Caco-2 (cell line): Measurements from ENCODE around the gene CBFA2T2. TPM values are rescaled to one million over a fixed set of nuclear protein-coding genes. Genes with fewer than 3 reads are reported as not detected.
A peak's percentile ranks its signal among the peaks of the same experiment; 100 is the strongest.

Source experiments
- BruUV-seq: library from RNA; stranded (reverse); fragments of 400-500 nt; replicated peaks from 2 replicates; lab custom pipeline; 2021; lab: Mats Ljungman, UMichigan
- CTCF ChIA-PET: fragments of 300-600 bp; sonication (Branson Sonifier 250); formaldehyde crosslinking; loops from one replicate; lab custom pipeline; 2022; ENCODE audit warnings: antibody characterized with exemption; lab: Charles Lee
- POLR2A ChIA-PET: fragments of 300-600 bp; sonication (Branson Sonifier 250); formaldehyde crosslinking; loops from one replicate; lab custom pipeline; 2022; ENCODE audit warnings: antibody characterized with exemption; lab: Charles Lee
- DNase-seq, 2 experiments: peaks; one replicate each; pipeline versions ENCODE4 v3.0.0 to v3.0.0-alpha.2; 2020 to 2022
- H3K27me3 ChIP-seq: replicated peaks from 2 replicates; pipeline ENCODE4 v1.6.0; 2011; ENCODE audit warnings: low read length; ENCODE audit not compliant: control insufficient read depth, insufficient read depth
- H3K36me3 ChIP-seq: 2 replicates; pipeline ENCODE4 v1.5.1; 2011; ENCODE audit warnings: low read length; ENCODE audit not compliant: control insufficient read depth, insufficient read depth
- H3K4me1 ChIP-seq: fragments of 250-450 bp; sonication (Bioruptor Pico); 2 replicates; pipeline ENCODE4 v1.5.1; 2020; ENCODE audit warnings: mild to moderate bottlenecking
- H3K4me3 ChIP-seq: 2 replicates; pipeline ENCODE4 v1.5.1; 2011; ENCODE audit warnings: low read depth, mild to moderate bottlenecking, control low read depth, low read length
- H3K9me3 ChIP-seq: fragments of 250-450 bp; sonication (Bioruptor Pico); 2 replicates; pipeline ENCODE4 v1.5.1; 2020; ENCODE audit warnings: mild to moderate bottlenecking, moderate library complexity
- H3K27ac Mint-ChIP-seq: one replicate; pipeline ENCODE4 v1.8.0; 2022; ENCODE audit warnings: mixed read lengths; ENCODE audit not compliant: unreplicated experiment
- H3K27me3 Mint-ChIP-seq: one replicate; pipeline ENCODE4 v1.8.0; 2022; ENCODE audit warnings: mixed read lengths; ENCODE audit not compliant: insufficient read depth, unreplicated experiment
- H3K36me3 Mint-ChIP-seq: one replicate; pipeline ENCODE4 v1.8.0; 2022; ENCODE audit warnings: mild to moderate bottlenecking, mixed read lengths; ENCODE audit not compliant: insufficient read depth, unreplicated experiment
- H3K4me1 Mint-ChIP-seq: one replicate; pipeline ENCODE4 v1.8.0; 2022; ENCODE audit warnings: low read depth, mixed read lengths; ENCODE audit not compliant: unreplicated experiment
- H3K4me3 Mint-ChIP-seq: one replicate; pipeline ENCODE4 v1.8.0; 2022; ENCODE audit warnings: mild to moderate bottlenecking, moderate library complexity, mixed read lengths; ENCODE audit not compliant: unreplicated experiment
- H3K9me3 Mint-ChIP-seq: one replicate; pipeline ENCODE4 v1.8.0; 2022; ENCODE audit warnings: mixed read lengths; ENCODE audit not compliant: unreplicated experiment
- intact Hi-C: fragments of 100-400 bp; cut with micrococcal nuclease; formaldehyde crosslinking; loops from one replicate; pipeline ENCODE4 v1.10.0; 2022; ENCODE audit not compliant: unreplicated experiment
- total RNA-seq: library from RNA; stranded (reverse); gene quantifications from 2 replicates; pipeline ENCODE4 v1.2.3, GENCODE V29; 2022
- TF ChIP-seq, protein P1 (sequence below), 2 experiments: fragments of 200-600 bp in 1 of 2; IDR thresholded peaks; 1 replicate in 1 of 2; 2 replicates in 1 of 2; pipeline versions ENCODE4 v1.5.1 to v1.8.0; 2011 to 2022; ENCODE audit warnings: antibody characterized with exemption in 1 of 2, control low read depth in 1 of 2, inconsistent platforms in 1 of 2, low read depth in 1 of 2, low read length in 1 of 2, mild to moderate bottlenecking in 1 of 2, moderate library complexity in 1 of 2; ENCODE audit not compliant: insufficient read depth in 1 of 2, severe bottlenecking in 1 of 2, unreplicated experiment in 1 of 2

CBFA2T2 gene
- total RNA-seq, 1 experiment from 2014 or later: 30.6 TPM

DNA sequence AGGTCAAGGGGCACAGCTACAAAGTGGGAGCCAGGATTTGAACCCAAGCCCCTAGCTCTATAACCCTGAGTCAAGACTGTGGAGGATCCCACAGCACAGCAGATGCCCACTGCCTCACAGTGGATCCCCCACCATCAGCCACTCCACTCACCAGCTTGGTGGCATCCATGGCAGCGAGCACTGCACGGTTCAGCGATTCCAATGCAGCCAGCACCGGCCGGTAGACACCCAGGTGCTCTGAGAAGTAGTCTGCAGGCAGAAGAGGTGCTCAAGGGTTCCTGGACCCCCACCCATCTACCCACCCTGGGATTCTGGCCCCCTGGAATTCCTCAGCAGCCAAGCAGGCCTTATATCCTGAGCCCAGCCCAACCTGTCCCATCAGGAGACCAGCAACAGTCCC is 179.3 kb downstream of the CBFA2T2 start:
- peaks cover 51% of the 10 kb centered on the region for H3K36me3 Mint-ChIP-seq
- peaks cover 37% of the 10 kb centered on the region for H3K4me1 Mint-ChIP-seq
- TF ChIP-seq, protein P1, sequence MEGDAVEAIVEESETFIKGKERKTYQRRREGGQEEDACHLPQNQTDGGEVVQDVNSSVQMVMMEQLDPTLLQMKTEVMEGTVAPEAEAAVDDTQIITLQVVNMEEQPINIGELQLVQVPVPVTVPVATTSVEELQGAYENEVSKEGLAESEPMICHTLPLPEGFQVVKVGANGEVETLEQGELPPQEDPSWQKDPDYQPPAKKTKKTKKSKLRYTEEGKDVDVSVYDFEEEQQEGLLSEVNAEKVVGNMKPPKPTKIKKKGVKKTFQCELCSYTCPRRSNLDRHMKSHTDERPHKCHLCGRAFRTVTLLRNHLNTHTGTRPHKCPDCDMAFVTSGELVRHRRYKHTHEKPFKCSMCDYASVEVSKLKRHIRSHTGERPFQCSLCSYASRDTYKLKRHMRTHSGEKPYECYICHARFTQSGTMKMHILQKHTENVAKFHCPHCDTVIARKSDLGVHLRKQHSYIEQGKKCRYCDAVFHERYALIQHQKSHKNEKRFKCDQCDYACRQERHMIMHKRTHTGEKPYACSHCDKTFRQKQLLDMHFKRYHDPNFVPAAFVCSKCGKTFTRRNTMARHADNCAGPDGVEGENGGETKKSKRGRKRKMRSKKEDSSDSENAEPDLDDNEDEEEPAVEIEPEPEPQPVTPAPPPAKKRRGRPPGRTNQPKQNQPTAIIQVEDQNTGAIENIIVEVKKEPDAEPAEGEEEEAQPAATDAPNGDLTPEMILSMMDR (IDR thresholded peaks at IDR 0.05; ENCODE audit: insufficient read depth in 1 of 2, low read depth in 1 of 2, low read length in 1 of 2, severe bottlenecking in 1 of 2, unreplicated experiment in 1 of 2): no peak
- Histone ChIP-seq H3K4me1 (peaks cover 27% of the 10 kb centered on the region), H3K27me3 (no peaks in the 10 kb centered on the region), H3K36me3 (peaks cover 11% of the 10 kb centered on the region), H3K9me3 (no peaks in the 10 kb centered on the region), H3K4me3 (no peak overlapping the region)
- intact Hi-C loops: loop anchor here (5.0 kb wide), 1 partner anchor 267 kb away; the partner anchor contains the start of gene CDK5RAP1
- DNase-seq: no peak
- ChIA-PET CTCF (interaction anchor here (1.8 to 3.8 kb wide), 4 partner anchors 14 to 63 kb away, joined by 13 to 34 read pairs (median 25); partner anchors contain the start of genes PXMP4 and ZNF341), POLR2A (interaction anchor here (0.6 to 3.0 kb wide), 3 partner anchors 15 to 179 kb away, joined by 3 to 28 read pairs (median 13); partner anchors contain the start of genes CBFA2T2 and PXMP4)
- BruUV-seq: no TSS peak
- H3K9me3 Mint-ChIP-seq: no peaks in the 10 kb centered on the region
- H3K27me3 Mint-ChIP-seq: no peaks in the 10 kb centered on the region
- H3K4me3 Mint-ChIP-seq: no peak overlapping the region
- H3K27ac Mint-ChIP-seq: no peak overlapping the region

DNA sequence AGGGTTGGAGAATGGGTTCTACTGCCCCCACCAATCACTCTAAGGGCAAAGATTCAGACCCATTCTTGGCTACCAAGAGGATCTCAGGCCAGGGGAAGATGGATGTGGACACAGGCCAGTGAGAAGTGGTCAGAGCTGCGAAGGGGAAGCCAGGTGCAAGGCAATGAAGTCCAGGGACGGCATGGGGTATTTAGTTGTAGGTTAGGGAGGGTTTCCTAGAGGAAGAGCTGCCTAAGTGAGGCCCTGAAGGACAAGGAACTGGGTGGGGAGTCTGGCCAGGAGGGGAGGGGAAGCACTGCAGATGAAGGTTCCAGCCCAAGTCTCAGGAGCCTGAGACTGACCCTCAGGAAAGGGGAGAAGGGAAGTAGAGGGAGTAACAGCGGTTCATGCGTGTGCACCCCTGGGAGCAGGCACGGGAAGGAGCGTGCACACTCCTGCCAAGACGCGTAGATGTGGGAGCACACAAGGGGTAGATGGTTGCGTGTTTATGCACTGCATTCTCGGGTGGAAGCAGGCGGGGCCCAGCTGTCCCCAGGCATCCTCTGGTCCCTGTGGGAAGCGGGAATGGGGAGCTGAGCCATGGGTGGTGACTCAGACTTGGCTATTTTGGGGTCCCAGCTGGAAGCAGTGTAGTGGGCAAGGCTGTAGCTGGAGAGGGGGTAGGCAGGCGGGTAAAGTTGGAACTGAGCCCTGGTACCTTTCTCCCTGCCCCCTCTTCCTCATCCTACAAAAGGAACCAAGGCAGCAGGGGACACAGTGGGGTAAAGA is 180.2 kb downstream of the CBFA2T2 start:
- peaks cover 33% of the 10 kb centered on the region for H3K4me1 Mint-ChIP-seq
- TF ChIP-seq, protein P1 (IDR thresholded peaks at IDR 0.05; ENCODE audit: insufficient read depth in 1 of 2, low read depth in 1 of 2, low read length in 1 of 2, severe bottlenecking in 1 of 2, unreplicated experiment in 1 of 2): no peak
- no peaks in the 10 kb centered on the region for H3K9me3 ChIP-seq
- H3K4me3 Mint-ChIP-seq: no peak overlapping the region
- DNase-seq: no peak
- H3K4me3 ChIP-seq: no peak overlapping the region
- no peaks in the 10 kb centered on the region for H3K27me3 Mint-ChIP-seq
- POLR2A ChIA-PET: interaction anchor here (0.6 kb wide), 1 partner anchor 50 kb away, joined by 3 read pairs; the partner anchor contains the start of gene PXMP4
- H3K36me3 ChIP-seq: peaks cover 11% of the 10 kb centered on the region
- peak overlapping the region; percentile 4 for H3K27ac Mint-ChIP-seq
- CTCF ChIA-PET: interaction anchor here (1.9 kb wide), 1 partner anchor 50 kb away, joined by 4 read pairs; the partner anchor contains the start of gene PXMP4
- intact Hi-C loops: loop anchor here (5.0 kb wide), 2 partner anchors 142 to 268 kb away; partner anchors contain the start of genes CDK5RAP1 and CHMP4B
- BruUV-seq: no TSS peak
- H3K27me3 ChIP-seq: no peaks in the 10 kb centered on the region
- peaks cover 22% of the 10 kb centered on the region for H3K4me1 ChIP-seq
- H3K9me3 Mint-ChIP-seq: no peaks in the 10 kb centered on the region
- H3K36me3 Mint-ChIP-seq: peaks cover 47% of the 10 kb centered on the region

DNA sequence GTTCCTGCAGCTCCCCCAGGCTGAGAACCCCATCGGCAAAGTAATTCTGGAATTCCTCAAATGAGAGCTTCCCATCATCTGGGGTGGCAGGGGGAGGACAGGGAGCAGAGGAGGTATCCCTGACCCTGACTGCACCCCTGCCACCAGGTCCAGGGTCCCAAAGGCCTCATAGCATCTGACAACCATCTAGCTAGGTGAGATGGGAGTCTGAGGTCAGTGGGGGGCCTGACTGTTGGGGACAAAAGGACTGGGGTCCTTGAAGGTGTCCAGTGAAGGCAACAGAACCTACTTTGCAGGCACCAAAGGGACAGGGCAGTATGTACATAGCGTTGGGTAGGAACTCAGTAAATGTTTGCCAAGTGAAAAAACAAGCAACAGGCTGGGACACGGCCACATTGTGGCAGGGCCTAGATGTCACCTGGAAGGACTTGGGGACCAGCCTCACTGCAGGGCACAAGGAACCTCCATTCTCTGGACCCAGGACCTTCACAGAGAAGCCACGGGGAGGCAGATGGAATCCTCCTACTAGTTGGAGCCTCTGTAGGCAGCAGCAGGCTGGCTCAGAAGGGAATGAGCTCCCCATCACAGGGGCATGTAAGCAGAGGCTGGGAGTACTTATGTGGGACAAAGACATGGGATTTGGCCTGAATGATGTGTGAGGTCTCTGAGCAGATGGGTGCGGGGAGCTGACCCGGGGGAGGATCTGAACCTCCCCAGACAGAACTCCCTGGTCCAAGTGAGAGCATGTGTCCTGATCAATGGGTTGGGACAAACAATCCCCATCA is 181.0 kb downstream of the CBFA2T2 start:
- Mint-ChIP-seq H3K9me3 (no peaks in the 10 kb centered on the region), H3K27ac (no peak overlapping the region), H3K36me3 (peaks cover 54% of the 10 kb centered on the region), H3K4me3 (peak overlapping the region; percentile 6), H3K4me1 (peaks cover 35% of the 10 kb centered on the region), H3K27me3 (no peaks in the 10 kb centered on the region)
- intact Hi-C loops: loop anchor here (5.0 kb wide), 1 partner anchor 141 kb away; the partner anchor contains the start of gene CHMP4B
- TF ChIP-seq, protein P1 (IDR thresholded peaks at IDR 0.05; ENCODE audit: insufficient read depth in 1 of 2, low read depth in 1 of 2, low read length in 1 of 2, severe bottlenecking in 1 of 2, unreplicated experiment in 1 of 2): no peak
- H3K4me3 ChIP-seq: no peak overlapping the region
- BruUV-seq: no TSS peak
- no peaks in the 10 kb centered on the region for H3K9me3 ChIP-seq
- H3K4me1 ChIP-seq: peaks cover 23% of the 10 kb centered on the region
- H3K36me3 ChIP-seq: peaks cover 11% of the 10 kb centered on the region
- POLR2A ChIA-PET: no interaction called here
- no peaks in the 10 kb centered on the region for H3K27me3 ChIP-seq
- no peak for DNase-seq
- CTCF ChIA-PET: interaction anchor here (0.6 to 1.9 kb wide), 3 partner anchors 49 to 142 kb away, joined by 3 to 4 read pairs (median 3); partner anchors contain the start of gene PXMP4
